HCT116 (cell line): Measurements from ENCODE around the gene CASK. TPM values are rescaled to one million over a fixed set of nuclear protein-coding genes. Genes with fewer than 3 reads are reported as not detected.

Source experiments
- ATAC-seq: fragments of 200-7000 bp; cut with Tn5 transposase; 2 replicates; pipeline ENCODE4 v1.9.1; 2020; ENCODE audit warnings: mild to moderate bottlenecking, moderate library complexity
- BruUV-seq: library from RNA; stranded (reverse); fragments of 400-500 nt; replicated peaks from 2 replicates; lab custom pipeline; 2021; lab: Mats Ljungman, UMichigan
- CTCF ChIA-PET: fragments of 300-600 bp; sonication (Branson Sonifier 250); formaldehyde crosslinking; loops from one replicate; lab custom pipeline; 2021; ENCODE audit warnings: antibody characterized with exemption; lab: Charles Lee
- POLR2A ChIA-PET: fragments of 300-600, 350-600 bp; sonication (Branson Sonifier 250); formaldehyde crosslinking; loops from one replicate; lab custom pipeline; 2021; ENCODE audit warnings: antibody characterized with exemption; lab: Charles Lee
- RAD21 ChIA-PET, 2 experiments: fragments of 300-600 bp; sonication (Branson Sonifier 250); formaldehyde crosslinking; loops; one replicate each; lab custom pipeline; 2023; ENCODE audit warnings: low total read pairs in 2 of 2; ENCODE audit not compliant: uncharacterized antibody in 2 of 2, unreplicated experiment in 2 of 2, low non-redundant PET in 1 of 2; lab: Charles Lee
- DNase-seq: peaks from one replicate; pipeline ENCODE4 v3.0.0-alpha.2; 2010; ENCODE audit warnings: low read depth, low spot score
- H2AFZ ChIP-seq: fragments of 200-600 bp; shearing (Covaris generic), sonication (generic); 2 replicates; pipeline ENCODE4 v1.6.1; 2017; ENCODE audit warnings: low read depth, mixed run types, mixed read lengths, antibody characterized with exemption, low read length; ENCODE audit not compliant: poor library complexity, severe bottlenecking
- H3K27ac ChIP-seq: 2 replicates; pipeline ENCODE4 v1.5.1; 2012; ENCODE audit warnings: low read depth, low read length
- H3K27me3 ChIP-seq: fragments of 200-600 bp; sonication (generic); 2 replicates; pipeline ENCODE4 v1.6.1; 2016; ENCODE audit warnings: mixed run types, low read length, mixed read lengths; ENCODE audit not compliant: insufficient read depth
- H3K36me3 ChIP-seq, 2 experiments: fragments of 200-500 bp in 1 of 2; fragments of 200-600 bp in 1 of 2; sonication (Bioruptor generic) in 1 of 2; sonication (generic) in 1 of 2; 2 replicates each; pipeline versions ENCODE4 v1.5.1 to v1.6.1; 2014 to 2016; ENCODE audit warnings: low read length in 2 of 2, inconsistent platforms in 1 of 2, mixed read lengths in 1 of 2, mixed run types in 1 of 2; ENCODE audit not compliant: insufficient read depth in 2 of 2, control insufficient read depth in 1 of 2
- H3K4me1 ChIP-seq, 2 experiments: fragments of 200-600 bp in 1 of 2; sonication (generic) in 1 of 2; 2 replicates each; pipeline versions ENCODE4 v1.5.1 to v1.6.1; 2012 to 2017; ENCODE audit warnings: low read length in 2 of 2, inconsistent platforms in 1 of 2, mild to moderate bottlenecking in 1 of 2, mixed read lengths in 1 of 2, mixed run types in 1 of 2, moderate library complexity in 1 of 2; ENCODE audit not compliant: insufficient read depth in 2 of 2, control insufficient read depth in 1 of 2
- H3K4me2 ChIP-seq: fragments of 200-600 bp; sonication (generic); 2 replicates; pipeline ENCODE4 v1.6.1; 2017; ENCODE audit warnings: mixed run types, low read length, mixed read lengths
- H3K4me3 ChIP-seq, 2 experiments: fragments of 200-600 bp in 1 of 2; sonication (generic) in 1 of 2; replicated peaks in 1 of 2; 2 replicates each; pipeline ENCODE4 v1.5.1; 2011 to 2016; ENCODE audit warnings: low read length in 2 of 2, control low read depth in 1 of 2, low read depth in 1 of 2, mild to moderate bottlenecking in 1 of 2, mixed read lengths in 1 of 2, mixed run types in 1 of 2
- H3K79me2 ChIP-seq: fragments of 200-600 bp; sonication (generic); 2 replicates; pipeline ENCODE4 v1.6.1; 2017; ENCODE audit warnings: mild to moderate bottlenecking, mixed run types, low read length, moderate library complexity, mixed read lengths; ENCODE audit not compliant: insufficient read depth
- H3K9ac ChIP-seq: fragments of 200-600 bp; sonication (generic); 2 replicates; pipeline ENCODE4 v1.6.1; 2016; ENCODE audit warnings: low read length, mixed read lengths
- H3K9me2 ChIP-seq: fragments of 200-600 bp; sonication (generic), shearing (Covaris generic); 2 replicates; pipeline ENCODE4 v1.6.1; 2017; ENCODE audit warnings: mixed run types, mild to moderate bottlenecking, moderate library complexity; ENCODE audit not compliant: insufficient read depth
- H3K9me3 ChIP-seq, 2 experiments: fragments of 200-500 bp in 1 of 2; fragments of 200-600 bp in 1 of 2; sonication (Bioruptor generic) in 1 of 2; sonication (generic) in 1 of 2; 2 replicates each; pipeline ENCODE4 v1.6.1; 2014 to 2017; ENCODE audit warnings: low read length in 2 of 2, mixed read lengths in 2 of 2, inconsistent platforms in 1 of 2, low read depth in 1 of 2, mild to moderate bottlenecking in 1 of 2, mixed run types in 1 of 2, moderate library complexity in 1 of 2; ENCODE audit not compliant: control insufficient read depth in 1 of 2, insufficient read depth in 1 of 2
- H4K20me1 ChIP-seq: fragments of 200-600 bp; sonication (generic), shearing (Covaris generic); 2 replicates; pipeline ENCODE4 v1.6.1; 2017; ENCODE audit warnings: mixed run types, mild to moderate bottlenecking, moderate library complexity; ENCODE audit not compliant: insufficient read depth
- CEBPB ChIP-seq: IDR thresholded peaks from 2 replicates; pipeline ENCODE4 v1.6.1; 2012; ENCODE audit warnings: low read depth
- CTCF ChIP-seq, 3 experiments: fragments of 200-600 bp in 1 of 3; sonication (generic) in 1 of 3; IDR thresholded peaks in 2 of 3; conservative IDR thresholded peaks in 1 of 3; 2 replicates each; pipeline ENCODE4 v1.5.1; 2012 to 2017; ENCODE audit warnings: low read depth in 2 of 3, low read length in 2 of 3, antibody characterized with exemption in 1 of 3, borderline replicate concordance in 1 of 3, control low read depth in 1 of 3, mild to moderate bottlenecking in 1 of 3, mixed read lengths in 1 of 3, mixed run types in 1 of 3, moderate library complexity in 1 of 3; ENCODE audit not compliant: insufficient read depth in 1 of 3
- EGR1 ChIP-seq: IDR thresholded peaks from 2 replicates; pipeline ENCODE4 v1.6.1; 2012; ENCODE audit warnings: low read depth
- JUND ChIP-seq: IDR thresholded peaks from 2 replicates; pipeline ENCODE4 v1.6.1; 2012
- POLR2A ChIP-seq: IDR thresholded peaks from 2 replicates; pipeline ENCODE4 v1.7.0; 2011; ENCODE audit warnings: borderline replicate concordance; ENCODE audit not compliant: insufficient read depth, insufficient read length; ENCODE audit errors: extremely low read depth
- POLR2AphosphoS5 ChIP-seq: IDR thresholded peaks from 2 replicates; pipeline ENCODE4 v1.6.1; 2011; ENCODE audit warnings: mild to moderate bottlenecking, low read depth, low read length, moderate library complexity
- TCF7L2 ChIP-seq: IDR thresholded peaks from 2 replicates; pipeline ENCODE4 v1.7.0; 2011; ENCODE audit warnings: borderline replicate concordance, inconsistent platforms; ENCODE audit not compliant: insufficient read depth, insufficient read length; ENCODE audit errors: extremely low read depth
- ZBTB33 ChIP-seq: IDR thresholded peaks from 2 replicates; pipeline ENCODE4 v1.6.1; 2011; ENCODE audit warnings: mild to moderate bottlenecking, low read length, moderate library complexity; ENCODE audit not compliant: insufficient replicate concordance; ENCODE audit errors: extremely low read depth
- intact Hi-C: fragments of 100-400 bp; cut with micrococcal nuclease; formaldehyde crosslinking; loops from 2 replicates; pipeline ENCODE4 v1.10.0; 2022
- total RNA-seq: library from RNA; stranded (reverse); gene quantifications from one replicate; pipeline ENCODE4 v1.2.1, GENCODE V29; 2021; ENCODE audit not compliant: unreplicated experiment

Gene CASK
- total RNA-seq, 1 experiment from 2014 or later, result 39.0 TPM

DNA sequence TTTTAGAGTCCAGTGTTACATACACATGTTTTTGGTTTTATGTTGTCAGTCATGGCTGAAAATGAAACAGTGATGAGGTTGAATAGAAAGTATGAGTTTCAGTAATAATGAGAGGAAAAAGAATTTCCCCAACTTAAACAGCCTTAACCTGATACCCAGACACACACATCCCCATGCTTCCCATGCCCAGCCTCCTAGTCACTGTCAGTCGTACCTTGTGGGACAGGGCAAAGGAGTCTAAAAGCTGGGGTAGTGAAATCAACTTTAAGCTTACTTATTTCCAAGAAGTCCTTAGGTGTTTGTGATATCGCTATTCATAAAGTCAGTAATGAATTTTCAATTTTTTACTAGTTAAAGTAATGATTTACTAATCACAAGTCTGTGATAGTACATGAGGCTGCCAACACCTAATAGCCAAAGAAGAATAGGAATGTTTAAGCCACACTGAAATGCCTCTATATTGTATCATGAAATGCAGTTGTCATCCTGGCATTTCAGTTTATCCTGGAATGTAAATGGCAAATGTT, 258.9 kb downstream of the CASK start:
- BruUV-seq, result no TSS peak
- ATAC-seq, result no peak
- no peaks in the 10 kb centered on the region for H4K20me1 ChIP-seq
- H3K9me3 ChIP-seq, result no peaks in the 10 kb centered on the region
- ChIA-PET POLR2A (no interaction called here), CTCF (no interaction called here), RAD21 (no interaction called here)
- no peak overlapping the region for H3K27ac ChIP-seq
- H3K4me1 ChIP-seq, result no peaks in the 10 kb centered on the region
- H3K4me3 ChIP-seq, result no peak overlapping the region
- H3K9ac ChIP-seq, result no peak overlapping the region
- intact Hi-C loops, result no loop called here
- H2AFZ ChIP-seq, result no peak overlapping the region
- no peak overlapping the region for H3K4me2 ChIP-seq
- TF ChIP-seq ZBTB33, result no peak
- no peak for TF ChIP-seq CEBPB
- no peak for TF ChIP-seq CTCF (IDR thresholded peaks at IDR 0.05 in 2 of 3, conservative IDR thresholded peaks at IDR 0.05 in 1 of 3; ENCODE audit: borderline replicate concordance in 1 of 3, insufficient read depth in 1 of 3, low read depth in 2 of 3, low read length in 2 of 3)
- TF ChIP-seq EGR1, result no peak
- TF ChIP-seq TCF7L2, result no peak
- TF ChIP-seq JUND, result no peak
- no peak for TF ChIP-seq POLR2A
- no peak for TF ChIP-seq POLR2AphosphoS5
- H3K27me3 ChIP-seq, result no peaks in the 10 kb centered on the region
- H3K36me3 ChIP-seq, result no peaks in the 10 kb centered on the region
- H3K79me2 ChIP-seq, result no peaks in the 10 kb centered on the region
- no peaks in the 10 kb centered on the region for H3K9me2 ChIP-seq
- no peak for DNase-seq
